Activated effector memory CD4-positive, alpha-beta T cell treated with anti-CD3 and anti-CD28 coated beads, Interleukin-2, amount 50 U/mL, for 16 hours (primary cell): ENCODE measurements around the gene BCR.

Experiments
- DNase-seq: peaks from one replicate; pipeline ENCODE4 v3.0.0-alpha.2; 2020

BCR gene

GRCh38 chr22:23152238-23153114 lies 27.8 kb upstream of the BCR start:
- no peak for DNase-seq

GRCh38 chr22:23153994-23154393 lies 26.3 kb upstream of the BCR start:
- DNase-seq, result no peak

- no peak for DNase-seq
These were observed 25.8 kb upstream of the BCR start for GRCh38 chr22:23154461-23154860.

GRCh38 chr22:23155143-23155542 lies 25.2 kb upstream of the BCR start:
- DNase-seq, result no peak

GRCh38 chr22:23155831-23156230 lies 24.5 kb upstream of the BCR start:
- DNase-seq, result no peak

GRCh38 chr22:23156286-23156685 lies 24.0 kb upstream of the BCR start:
- DNase-seq, result no peak

- no peak for DNase-seq
These were observed 22.5 kb upstream of the BCR start for GRCh38 chr22:23157560-23158515.

- no peak for DNase-seq
These were observed 21.6 kb upstream of the BCR start for GRCh38 chr22:23158516-23159290.

GRCh38 chr22:23159291-23159630 lies 21.0 kb upstream of the BCR start:
- DNase-seq, result no peak

GRCh38 chr22:23161029-23161428 lies 19.3 kb upstream of the BCR start:
- DNase-seq, result no peak

GRCh38 chr22:23161574-23161973 lies 18.7 kb upstream of the BCR start:
- no peak for DNase-seq

GRCh38 chr22:23163665-23164064 lies 16.6 kb upstream of the BCR start:
- no peak for DNase-seq

GRCh38 chr22:23164091-23164490 lies 16.2 kb upstream of the BCR start:
- no peak for DNase-seq

GRCh38 chr22:23166042-23166831 lies 14.1 kb upstream of the BCR start:
- DNase-seq, result no peak

GRCh38 chr22:23166841-23167616 lies 13.3 kb upstream of the BCR start:
- DNase-seq, result no peak

GRCh38 chr22:23168391-23169042 lies 11.8 kb upstream of the BCR start:
- no peak for DNase-seq

GRCh38 chr22:23169043-23169406 lies 11.3 kb upstream of the BCR start:
- DNase-seq, result no peak

- no peak for DNase-seq
These were observed 4.3 kb upstream of the BCR start for GRCh38 chr22:23175817-23176644.

- no peak for DNase-seq
These were observed 3.7 kb upstream of the BCR start for GRCh38 chr22:23176645-23177027.

- no peak for DNase-seq
These were observed 3.1 kb upstream of the BCR start for GRCh38 chr22:23177197-23177596.
